ENCODE data around the gene ARL14EP. TPM values are rescaled to one million over a fixed set of nuclear protein-coding genes. Genes with fewer than 3 reads are reported as not detected.

ARL14EP gene
- total and polyA plus RNA-seq, 2 of the 8 experiments (the other 6 are each of a cell fraction or from before 2014, with no cell fraction given), result 14.3 to 29.6 TPM

DNA sequence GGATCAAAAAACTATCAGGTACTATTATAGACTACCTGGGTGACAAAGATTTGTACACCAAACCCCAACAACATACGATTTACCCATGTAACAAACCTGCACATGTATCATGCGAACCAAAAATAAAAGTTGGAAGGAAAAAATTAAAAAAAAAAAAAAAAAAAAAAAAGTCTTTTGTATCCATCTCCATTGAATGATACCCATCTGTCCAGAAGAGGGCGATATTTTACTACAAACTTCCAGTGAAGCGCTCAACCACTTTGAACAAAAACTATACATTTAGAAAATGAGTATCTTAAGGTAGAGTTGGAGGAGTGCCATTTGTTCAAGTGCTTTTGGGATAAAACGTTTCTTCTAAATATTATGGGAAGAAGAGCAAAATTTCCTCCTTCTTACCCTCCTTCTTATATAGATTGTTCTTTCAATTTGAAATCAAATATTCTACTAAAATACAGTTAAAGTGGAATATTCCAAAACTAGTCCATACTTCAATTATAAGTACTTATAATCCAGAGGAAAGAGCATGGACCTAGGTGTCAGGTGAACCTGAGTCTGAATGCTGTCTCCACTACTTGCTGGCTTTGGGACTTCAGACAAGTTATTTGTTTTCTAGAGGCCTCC, 23.3 kb downstream of the ARL14EP start (continued):
- TF ChIP-seq, protein P1, sequence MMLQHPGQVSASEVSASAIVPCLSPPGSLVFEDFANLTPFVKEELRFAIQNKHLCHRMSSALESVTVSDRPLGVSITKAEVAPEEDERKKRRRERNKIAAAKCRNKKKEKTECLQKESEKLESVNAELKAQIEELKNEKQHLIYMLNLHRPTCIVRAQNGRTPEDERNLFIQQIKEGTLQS (IDR thresholded peaks at IDR 0.05; ENCODE audit: insufficient read depth, low read depth, low read length), result no peak
- no peak for TF ChIP-seq JUND (IDR thresholded peaks at IDR 0.05; ENCODE audit: low read length)
- no peak for TF ChIP-seq EZH2 (IDR thresholded peaks at IDR 0.05; ENCODE audit: low read depth, low read length, severe bottlenecking)
- TF ChIP-seq SRF (IDR thresholded peaks at IDR 0.05; ENCODE audit: low read depth, low read length), result no peak
- no peak for TF ChIP-seq POLR2A (IDR thresholded peaks at IDR 0.05; ENCODE audit: control extremely low read depth in 1 of 2, low read depth in 2 of 2, low read length in 2 of 2)

Data from H1 (cell line).